Measurements from ENCODE around the gene SMIM10L2A. TPM values are rescaled to one million over a fixed set of nuclear protein-coding genes. Genes with fewer than 3 reads are reported as not detected.
A peak's percentile ranks its signal among the peaks of the same experiment; 100 is the strongest.

Gene SMIM10L2A
- total and polyA plus RNA-seq, 9 donors: 1.8 to 7.1 (median 4.0) TPM

DNA sequence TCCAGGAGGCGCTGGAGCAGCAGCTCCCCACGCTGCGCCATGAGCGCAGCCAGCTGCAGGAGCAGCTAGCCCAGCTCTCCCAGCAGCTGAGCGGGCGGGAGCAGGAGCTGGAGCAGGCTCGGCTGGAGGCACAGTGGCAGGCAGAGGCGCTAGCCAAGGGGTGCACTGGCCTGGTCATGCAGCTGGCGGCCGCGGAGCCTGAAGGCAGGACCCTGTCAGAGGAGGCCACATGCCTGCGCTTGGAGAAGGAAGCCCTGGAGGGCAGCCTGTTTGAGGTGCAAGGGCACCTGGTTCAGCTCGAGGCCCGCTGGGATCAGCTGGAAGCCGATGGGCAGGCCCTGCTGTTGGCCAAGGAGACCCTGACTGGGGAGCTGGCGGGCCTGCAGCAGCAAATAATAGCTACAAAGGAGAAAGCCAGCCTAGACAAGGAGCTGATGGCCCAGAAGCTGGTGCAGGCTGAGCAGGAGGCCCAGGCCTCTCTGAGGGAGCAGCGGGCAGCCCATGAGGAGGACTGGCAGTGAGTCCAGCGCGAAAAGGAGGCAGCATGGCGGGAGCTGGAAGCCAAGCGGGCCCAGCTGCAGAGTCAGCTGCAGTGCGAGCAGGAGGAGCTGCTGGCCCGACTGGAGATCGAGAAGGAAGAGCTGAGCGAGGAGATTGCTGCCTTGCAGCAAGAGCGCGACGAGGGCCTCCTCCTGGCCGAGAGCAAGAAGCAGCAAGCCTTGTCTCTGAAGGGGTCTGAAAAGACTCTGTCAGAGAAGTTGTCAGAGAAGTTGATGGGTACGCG, 13.6 kb downstream of the SMIM10L2A start:
- intact Hi-C loops (cut with DNase I): no loop called here
- Histone ChIP-seq H3K4me1 (ENCODE audit: insufficient read depth) (no peaks in the 10 kb centered on the region), H3K27ac (no peak overlapping the region), H3K9me3 (peaks cover 0 to 5% of the 10 kb centered on the region in 2 donors), H3K4me3 (no peak overlapping the region), H3K36me3 (no peaks in the 10 kb centered on the region), H3K27me3 (no peaks in the 10 kb centered on the region)
- DNase-seq: no peak
- TF ChIP-seq POLR2A (IDR thresholded peaks at IDR 0.05): no peak
- TF ChIP-seq CTCF (IDR thresholded peaks at IDR 0.05): no peak
- no peak for TF ChIP-seq EP300 (IDR thresholded peaks at IDR 0.05)
- 88 to 90% (median 89%) methylated on average over 31 of the region's 31 CpGs for WGBS, 3 donors

DNA sequence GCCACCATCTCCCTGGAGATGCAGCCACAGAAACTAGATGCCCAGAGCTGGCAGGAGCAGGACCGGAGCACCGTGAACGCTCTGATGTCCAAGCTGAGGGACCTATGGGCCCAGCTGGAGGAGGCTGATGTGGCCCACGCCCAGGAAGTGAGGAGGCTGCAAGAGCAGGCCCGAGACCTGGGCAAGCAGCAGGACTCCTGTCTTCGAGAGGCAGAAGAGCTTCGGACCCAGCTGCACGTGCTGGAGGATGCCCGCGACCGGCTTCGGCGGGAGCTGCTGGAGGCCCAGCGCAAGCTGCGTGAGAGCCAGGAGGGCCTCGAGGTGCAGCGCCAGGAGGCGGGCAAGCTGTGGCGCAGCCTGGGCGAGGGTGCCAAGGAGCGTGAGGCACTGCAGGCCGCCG, 14.2 kb downstream of the SMIM10L2A start:
- no peak for DNase-seq
- no peak overlapping the region for H3K27ac ChIP-seq
- TF ChIP-seq POLR2A (IDR thresholded peaks at IDR 0.05) (no peak), EP300 (IDR thresholded peaks at IDR 0.05) (no peak), CTCF (IDR thresholded peaks at IDR 0.05) (no peak)
- peaks cover 0 to 5% of the 10 kb centered on the region in 2 donors for H3K9me3 ChIP-seq
- no peak overlapping the region for H3K4me3 ChIP-seq
- H3K36me3 ChIP-seq: no peaks in the 10 kb centered on the region
- no peaks in the 10 kb centered on the region for H3K27me3 ChIP-seq
- intact Hi-C loops (cut with DNase I): no loop called here
- 84 to 91% (median 86%) methylated on average over 23 of the region's 23 CpGs for WGBS, 3 donors
- H3K4me1 ChIP-seq (ENCODE audit: insufficient read depth): no peaks in the 10 kb centered on the region

DNA sequence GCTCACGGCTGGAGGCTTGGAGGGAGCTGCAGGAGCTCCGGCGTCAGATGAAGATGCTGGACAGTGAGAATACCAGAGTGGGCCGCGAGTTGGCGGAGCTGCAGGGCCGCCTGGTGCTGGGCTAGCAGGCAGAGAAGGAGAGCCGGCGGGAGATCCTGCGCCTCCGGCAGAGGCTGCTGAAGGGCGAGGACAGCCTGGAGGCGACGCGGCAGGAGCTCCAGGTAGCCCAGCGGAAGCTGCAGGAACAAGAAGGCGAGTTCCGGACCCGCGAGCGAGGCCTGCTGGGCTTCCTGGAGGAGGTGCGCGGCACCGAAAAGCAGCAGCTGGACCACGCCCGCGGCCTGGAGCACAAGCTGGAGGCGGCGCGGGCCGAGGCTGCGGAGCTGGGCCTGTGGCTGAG, 14.7 kb downstream of the SMIM10L2A start:
- Histone ChIP-seq H3K4me3 (no peak overlapping the region), H3K27me3 (no peaks in the 10 kb centered on the region), H3K36me3 (no peaks in the 10 kb centered on the region), H3K27ac (no peak overlapping the region), H3K4me1 (ENCODE audit: insufficient read depth) (no peaks in the 10 kb centered on the region), H3K9me3 (peaks cover 0 to 5% of the 10 kb centered on the region in 2 donors)
- DNase-seq: no peak
- TF ChIP-seq POLR2A (IDR thresholded peaks at IDR 0.05) (no peak), CTCF (IDR thresholded peaks at IDR 0.05) (no peak), EP300 (IDR thresholded peaks at IDR 0.05) (no peak)
- intact Hi-C loops (cut with DNase I): no loop called here
- 71 to 84% (median 74%) methylated on average over 22 to 32 of the region's 32 CpGs for WGBS, 3 donors

- intact Hi-C loops (cut with DNase I): no loop called here
- Histone ChIP-seq H3K9me3 (peaks cover 0 to 5% of the 10 kb centered on the region in 2 donors), H3K27me3 (no peaks in the 10 kb centered on the region), H3K27ac (no peak overlapping the region), H3K4me1 (ENCODE audit: insufficient read depth) (no peaks in the 10 kb centered on the region), H3K36me3 (no peaks in the 10 kb centered on the region), H3K4me3 (no peak overlapping the region)
- 83 to 88% (median 87%) methylated on average over 49 of the region's 49 CpGs for whole genome bisulfite sequencing, 3 donors
- DNase-seq: peak in 1 of 5 donors; percentile 4
- no peak for TF ChIP-seq CTCF (IDR thresholded peaks at IDR 0.05)
- no peak for TF ChIP-seq EP300 (IDR thresholded peaks at IDR 0.05)
- TF ChIP-seq POLR2A (IDR thresholded peaks at IDR 0.05): no peak
Measured at GRCh38 chrX:135436966-135437866, 15.5 kb downstream of the SMIM10L2A start.

Data from ovary (tissue), 9 donors.